GM21447 (cell line): ENCODE measurements around the gene ISYNA1.

Source experiments
- ATAC-seq: cut with Tn5 transposase; IDR thresholded peaks from one replicate; pipeline ENCODE4 v1.9.1; 2021; ENCODE audit not compliant: unreplicated experiment

Gene ISYNA1

GRCh38 chr19:18397242-18398202, 40.4 kb downstream of the ISYNA1 start, which contains the start of gene LRRC25:
Gene LRRC25, minus strand, starts transcription at chr19:18397622. Its CDS starts 659 bp downstream, at chr19:18396963.
- no peak for ATAC-seq

GRCh38 chr19:18396471-18397241, 41.3 kb downstream of the ISYNA1 start:
- ATAC-seq: no peak

GRCh38 chr19:18393836-18394235, 44.1 kb downstream of the ISYNA1 start:
- ATAC-seq: no peak

GRCh38 chr19:18392926-18393325, 45.0 kb downstream of the ISYNA1 start:
- no peak for ATAC-seq

- no peak for ATAC-seq
These were observed 45.5 kb downstream of the ISYNA1 start for GRCh38 chr19:18392417-18392816.

- no peak for ATAC-seq
These were observed 46.3 kb downstream of the ISYNA1 start for GRCh38 chr19:18391509-18392075.

GRCh38 chr19:18390065-18390907, 47.6 kb downstream of the ISYNA1 start:
- no peak for ATAC-seq

GRCh38 chr19:18389726-18390064, 48.2 kb downstream of the ISYNA1 start:
- no peak for ATAC-seq

GRCh38 chr19:18388960-18389725, 48.8 kb downstream of the ISYNA1 start:
- ATAC-seq: no peak

- ATAC-seq: peak; percentile 57
These were observed 49.6 kb downstream of the ISYNA1 start for GRCh38 chr19:18388100-18388959.

- no peak for ATAC-seq
These were observed 51.2 kb downstream of the ISYNA1 start for GRCh38 chr19:18386543-18387271.

- ATAC-seq: no peak
These were observed 52.0 kb downstream of the ISYNA1 start, which contains the start of gene GDF15 for GRCh38 chr19:18385675-18386542. Gene GDF15, plus strand, starts transcription at chr19:18386158. Its CDS starts 32 bp downstream, at chr19:18386190.

GRCh38 chr19:18385359-18385674, 52.6 kb downstream of the ISYNA1 start:
- no peak for ATAC-seq

- no peak for ATAC-seq
These were observed 53.2 kb downstream of the ISYNA1 start for GRCh38 chr19:18384775-18385174.
